ENCODE results near the gene CSNK1A1.
"Not testable (repeated sequence)": the region's sequence is repeated elsewhere in the genome, so short reads cannot be mapped to it uniquely, and the experiment has no call there.

CSNK1A1 gene

GRCh38 chr5:149551227-149552037 lies at the start of gene CSNK1A1:
Gene CSNK1A1, minus strand, starts transcription at chr5:149551439. Its CDS starts 475 bp downstream, at chr5:149550964.
- DNase-seq: peak; percentile 99

DNA sequence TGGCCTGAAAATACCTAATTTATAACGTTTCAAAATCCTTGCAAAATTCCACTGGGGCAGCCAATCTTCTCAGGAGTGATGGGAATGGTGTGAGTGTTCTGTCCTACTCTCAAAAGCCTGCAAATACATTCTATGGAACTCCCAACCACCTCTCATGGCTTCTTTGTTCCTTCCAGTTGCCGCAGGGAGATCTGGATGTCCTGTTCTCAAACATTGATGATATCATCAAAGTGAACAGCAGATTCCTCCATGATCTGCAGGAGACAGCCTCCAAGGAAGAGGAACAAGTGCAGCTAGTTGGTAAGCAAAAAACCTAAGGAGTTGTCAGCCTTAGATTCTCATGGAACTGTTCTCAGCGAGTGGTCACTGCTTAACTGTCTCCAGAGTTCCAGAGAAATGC lies 49.7 kb upstream of the CSNK1A1 start:
- DNase-seq: no peak

- DNase-seq: no peak
Observed at GRCh38 chr5:149599375-149599774, 48.1 kb upstream of the CSNK1A1 start.

GRCh38 chr5:149598966-149599365 lies 47.7 kb upstream of the CSNK1A1 start:
- DNase-seq: no peak

DNA sequence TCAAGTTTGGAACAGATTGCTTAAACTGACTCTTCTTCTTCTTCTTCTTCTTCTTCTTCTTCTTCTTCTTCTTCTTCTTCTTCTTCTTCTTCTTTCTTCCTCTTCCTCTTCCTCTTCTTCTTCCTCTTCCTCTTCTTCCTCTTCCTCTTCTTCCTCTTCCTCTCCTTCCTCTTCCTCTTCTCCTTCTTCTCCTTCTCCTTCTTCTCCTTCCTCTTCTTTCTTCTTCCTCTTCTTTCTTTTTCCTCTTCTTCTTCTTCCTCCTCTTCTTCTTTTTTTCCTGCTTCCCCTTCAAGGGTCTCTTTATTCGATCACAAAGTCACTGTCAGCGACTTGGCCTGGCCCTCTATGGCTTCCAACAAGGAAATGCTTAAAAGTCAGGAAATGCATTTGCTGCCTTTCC lies 47.0 kb upstream of the CSNK1A1 start:
- not testable (repeated sequence) for DNase-seq

GRCh38 chr5:149597618-149598017 lies 46.4 kb upstream of the CSNK1A1 start:
- no peak for DNase-seq

- peak; percentile 20 for DNase-seq
Observed at GRCh38 chr5:149596712-149597111, 45.5 kb upstream of the CSNK1A1 start.

- DNase-seq: not testable (repeated sequence)
Observed at GRCh38 chr5:149595105-149595504, 43.9 kb upstream of the CSNK1A1 start.

- DNase-seq: no peak
Observed at GRCh38 chr5:149594206-149594895, 43.1 kb upstream of the CSNK1A1 start.

GRCh38 chr5:149593370-149593769 lies 42.1 kb upstream of the CSNK1A1 start:
- DNase-seq: no peak

- DNase-seq: no peak
Observed at GRCh38 chr5:149588936-149589335, 37.7 kb upstream of the CSNK1A1 start.

DNA sequence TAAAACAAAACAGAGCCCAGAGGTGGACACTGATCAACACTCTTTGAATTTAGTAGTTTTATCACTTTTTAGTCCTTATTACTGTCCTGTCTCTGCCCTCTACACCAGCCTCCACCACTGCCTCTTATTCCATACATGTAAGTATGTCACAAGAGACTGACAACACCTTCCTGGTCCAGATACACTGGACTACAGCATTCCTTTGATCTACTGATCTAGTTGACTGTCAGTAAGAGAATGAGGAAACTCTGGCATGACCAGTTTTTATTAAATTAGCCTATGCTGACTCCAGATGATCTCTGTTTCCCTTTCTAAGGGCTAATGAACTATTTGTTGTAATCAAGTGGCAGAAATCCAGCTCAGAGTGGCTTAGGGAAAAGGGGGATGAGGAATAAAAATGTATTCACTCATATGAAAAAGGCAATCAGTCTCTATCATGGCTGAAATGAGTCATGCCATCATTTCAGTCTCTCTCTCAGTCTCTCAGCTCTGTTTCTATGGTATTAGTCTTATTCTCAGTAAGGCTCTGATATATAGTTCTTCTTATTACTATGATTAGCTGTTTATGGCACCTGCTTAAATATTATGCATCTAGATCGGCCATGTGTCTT lies 35.6 kb upstream of the CSNK1A1 start:
- no peak for DNase-seq

GRCh38 chr5:149585910-149586309 lies 34.7 kb upstream of the CSNK1A1 start:
- DNase-seq: no peak

- DNase-seq: peak; percentile 1
Observed at GRCh38 chr5:149584121-149584520, 32.9 kb upstream of the CSNK1A1 start.

- no peak for DNase-seq
Observed at GRCh38 chr5:149583394-149583793, 32.2 kb upstream of the CSNK1A1 start.

DNA sequence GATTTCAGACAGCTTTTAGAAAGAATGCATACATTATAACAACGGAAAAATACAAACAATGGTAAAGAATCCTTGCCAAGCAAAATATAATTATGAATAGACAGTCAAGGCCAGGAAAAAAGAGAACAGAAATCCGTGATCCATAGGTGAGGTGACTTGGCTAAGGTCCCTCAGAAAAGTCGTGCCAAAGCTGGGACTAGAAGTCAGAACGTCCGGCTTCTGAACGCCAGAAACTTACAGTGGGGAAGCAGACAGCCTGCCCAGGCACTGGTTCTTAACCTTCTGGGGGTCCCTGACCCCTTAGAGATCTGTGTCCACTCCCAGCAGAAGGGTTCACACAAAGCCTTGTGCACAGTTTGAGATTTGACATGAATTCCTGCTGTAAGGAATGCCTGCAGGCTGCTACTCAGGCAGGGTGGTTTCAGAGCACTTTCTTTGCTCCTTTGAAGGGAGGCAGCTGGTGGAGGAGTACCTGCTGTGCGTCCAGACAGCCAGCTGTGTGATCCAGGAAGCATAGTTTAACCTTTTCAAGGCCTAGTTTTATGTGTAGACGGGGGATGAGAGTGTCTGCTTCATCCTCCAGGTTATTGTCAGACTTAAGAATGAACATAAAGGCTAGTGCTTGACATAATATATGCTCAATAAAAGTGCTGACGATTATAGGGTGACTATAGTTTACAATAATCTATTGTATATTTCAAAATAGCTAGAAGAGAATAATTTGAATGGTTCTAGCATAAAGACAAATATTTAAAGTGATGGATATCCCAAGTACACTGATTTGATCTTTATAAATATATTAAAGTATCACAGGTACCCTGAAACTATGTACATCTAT lies 30.9 kb upstream of the CSNK1A1 start:
- DNase-seq: no peak

DNA sequence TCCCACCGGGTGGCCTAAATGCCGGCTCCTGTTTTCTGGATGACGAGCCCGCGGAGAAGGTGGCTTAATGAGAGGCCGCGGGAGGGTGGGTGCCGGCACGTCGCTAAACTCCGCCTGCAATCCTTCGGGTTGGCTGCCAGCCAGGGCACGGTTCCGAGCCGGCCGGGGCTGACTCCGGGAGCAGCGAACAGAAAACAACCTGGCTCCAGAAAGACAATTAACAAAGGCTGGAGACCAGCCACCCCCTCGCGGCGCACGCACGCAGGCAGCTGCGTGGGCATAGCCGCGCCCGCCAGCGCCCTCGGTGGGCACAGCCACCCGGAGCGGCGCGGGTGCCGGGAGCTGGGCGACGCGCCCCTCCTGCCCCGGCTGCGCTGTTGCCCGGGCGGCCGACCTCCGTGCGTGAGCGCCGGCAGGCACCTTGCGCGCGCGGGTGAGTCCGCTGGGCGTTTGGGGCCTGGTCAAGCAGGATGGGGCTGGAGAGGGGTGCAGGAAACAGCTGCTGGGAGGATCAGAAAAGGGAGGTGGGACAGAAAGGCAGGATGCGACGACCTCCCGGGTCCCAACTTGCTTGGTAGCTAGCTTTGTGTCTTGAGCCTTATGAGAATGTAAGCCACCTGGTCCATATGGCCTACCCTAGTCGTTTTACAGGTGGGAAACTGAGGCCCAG lies 30.1 kb upstream of the CSNK1A1 start, which contains the start of gene ARHGEF37:
TSS of gene ARHGEF37 (plus strand) at position 307 of the 670 bp plus-strand sequence. CDS start 16,272 bp downstream, outside the sequence.
- DNase-seq: no peak

DNA sequence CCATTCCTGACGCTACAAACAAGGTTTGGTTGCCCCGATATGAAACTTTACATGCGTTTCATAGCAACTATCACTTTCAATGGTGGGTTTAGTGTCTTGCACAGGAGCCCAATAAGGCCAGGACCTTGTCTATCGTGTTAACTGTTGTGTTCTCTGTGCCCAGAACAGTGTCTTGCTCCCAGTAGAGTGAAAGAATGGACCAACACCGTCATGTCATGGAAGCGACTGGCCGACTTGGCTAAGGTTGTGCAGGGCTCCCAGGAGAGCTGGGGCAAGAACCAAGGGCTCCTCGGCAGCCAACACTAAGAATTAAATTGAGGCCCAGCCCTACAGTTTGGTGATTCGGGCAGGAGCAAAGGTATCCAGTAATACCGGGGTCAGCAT lies 29.6 kb upstream of the CSNK1A1 start:
- no peak for DNase-seq

- DNase-seq: no peak
Observed at GRCh38 chr5:149578896-149579295, 27.7 kb upstream of the CSNK1A1 start.

DNA sequence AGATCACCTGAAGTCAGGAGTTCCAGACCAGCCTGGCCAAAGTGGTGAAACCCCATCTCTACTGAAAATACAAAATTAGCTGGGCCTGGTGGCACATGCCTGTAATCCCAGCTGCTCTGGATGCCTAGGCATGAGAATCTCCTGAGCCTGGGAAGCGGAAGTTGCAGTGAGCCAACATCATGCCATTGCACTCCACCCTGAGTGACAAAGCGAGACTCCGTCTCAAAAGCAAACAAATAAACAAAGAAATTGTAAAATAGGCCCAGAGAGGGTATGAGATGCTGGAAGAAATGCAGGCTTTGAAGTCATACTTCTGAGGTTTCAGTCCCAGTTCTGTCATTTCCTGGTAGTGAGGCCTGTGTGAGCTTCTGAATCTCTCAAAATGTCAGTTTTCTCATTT lies 24.8 kb upstream of the CSNK1A1 start:
- DNase-seq: no peak

DNA sequence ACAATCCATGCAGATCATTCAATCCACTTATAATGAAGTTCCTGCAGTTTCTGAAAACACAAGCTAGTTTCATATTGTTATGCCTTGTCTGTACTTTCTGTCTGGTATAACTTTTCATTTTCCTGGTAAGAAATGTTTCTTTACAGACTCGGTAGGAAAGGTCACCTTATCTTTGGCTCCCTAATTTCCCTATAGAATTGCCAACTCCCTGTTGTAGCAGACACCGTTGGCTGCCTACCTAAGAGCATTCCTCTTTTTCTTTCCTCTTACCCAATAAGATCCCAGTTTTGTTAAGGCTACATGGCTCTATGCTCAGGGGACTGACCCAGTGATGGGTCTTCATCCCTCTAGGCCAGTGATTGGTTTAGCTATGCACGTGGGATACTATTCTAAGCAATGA lies 23.9 kb upstream of the CSNK1A1 start:
- DNase-seq: no peak

GRCh38 chr5:149572576-149573231 lies 21.5 kb upstream of the CSNK1A1 start:
- no peak for DNase-seq
